GM10248 (cell line): ENCODE data around the gene PHOSPHO1.

Source experiments
- CTCF ChIA-PET: fragments of 300-600 bp; sonication (Branson Sonifier 250); formaldehyde crosslinking; extraction: SDS; loops from one replicate; lab custom pipeline; 2021; ENCODE audit warnings: antibody characterized with exemption; lab: Yijun Ruan, JAX
- POLR2A ChIA-PET: fragments of 350-650 bp; sonication (Branson Sonifier 250); formaldehyde crosslinking; extraction: SDS; loops from one replicate; lab custom pipeline; 2020; ENCODE audit warnings: antibody characterized with exemption; lab: Yijun Ruan, JAX
- DNase-seq: peaks from one replicate; pipeline ENCODE4 v3.0.0; 2012; ENCODE audit errors: extremely low spot score
- CTCF ChIP-seq: IDR thresholded peaks from 2 replicates; pipeline ENCODE4 v1.5.1; 2012; ENCODE audit warnings: mild to moderate bottlenecking, low read depth; ENCODE audit errors: extremely low read depth, missing control alignments, control extremely low read depth

PHOSPHO1 gene

GRCh38 chr17:49244839-49245238 lies 14.3 kb upstream of the PHOSPHO1 start:
- no peak for TF ChIP-seq CTCF
- ChIA-PET CTCF (no interaction called here), POLR2A (no interaction called here)
- no peak for DNase-seq

- no peak for TF ChIP-seq CTCF
- ChIA-PET POLR2A (no interaction called here), CTCF (interaction anchor here (1.8 to 3.7 kb wide), 2 partner anchors 15 to 63 kb away, joined by 5 to 15 read pairs; no protein-coding TSS in a partner anchor)
- DNase-seq: no peak
Measured at GRCh38 chr17:49242813-49243212, 12.2 kb upstream of the PHOSPHO1 start.

- no peak for TF ChIP-seq CTCF
- POLR2A ChIA-PET: no interaction called here
- CTCF ChIA-PET: interaction anchor here (1.8 to 3.7 kb wide), 2 partner anchors 14 to 62 kb away, joined by 5 to 15 read pairs; no protein-coding TSS in a partner anchor
- no peak for DNase-seq
Measured at GRCh38 chr17:49241692-49242397, 11.3 kb upstream of the PHOSPHO1 start.

- TF ChIP-seq CTCF: no peak
- ChIA-PET CTCF (interaction anchor here (1.8 to 3.7 kb wide), 2 partner anchors 14 to 61 kb away, joined by 5 to 15 read pairs; no protein-coding TSS in a partner anchor), POLR2A (no interaction called here)
- no peak for DNase-seq
Measured at GRCh38 chr17:49241040-49241439, 10.5 kb upstream of the PHOSPHO1 start.

- POLR2A ChIA-PET: no interaction called here
- no peak for TF ChIP-seq CTCF
- DNase-seq: no peak
- CTCF ChIA-PET: interaction anchor here (1.1 to 3.7 kb wide), 3 partner anchors 13 to 60 kb away, joined by 3 to 15 read pairs (median 5); no protein-coding TSS in a partner anchor
Measured at GRCh38 chr17:49240619-49241018, 10.0 kb upstream of the PHOSPHO1 start.

- CTCF ChIA-PET: interaction anchor here (1.1 to 3.7 kb wide), 3 partner anchors 12 to 59 kb away, joined by 3 to 15 read pairs (median 5); no protein-coding TSS in a partner anchor
- no peak for DNase-seq
- no peak for TF ChIP-seq CTCF
- POLR2A ChIA-PET: interaction anchor here (0.7 kb wide), 1 partner anchor 522 kb away, joined by 5 read pairs; no protein-coding TSS in a partner anchor
Measured at GRCh38 chr17:49239963-49240362, 9.4 kb upstream of the PHOSPHO1 start.
